NT2/D1 (cell line): ENCODE results near the gene PAK2.
"Not testable (repeated sequence)": the region's sequence is repeated elsewhere in the genome, so short reads cannot be mapped to it uniquely, and the experiment has no call there.

Source experiments
- DNase-seq: peaks from one replicate; pipeline ENCODE4 v3.0.0-alpha.2; 2011; ENCODE audit warnings: low read depth, low spot score
- H3K27me3 ChIP-seq: 2 replicates; pipeline ENCODE4 v1.6.0; 2011; ENCODE audit warnings: mild to moderate bottlenecking; ENCODE audit not compliant: insufficient read length, insufficient read depth
- H3K36me3 ChIP-seq: 2 replicates; pipeline ENCODE4 v1.6.1; 2011; ENCODE audit warnings: mild to moderate bottlenecking, low read length, mixed read lengths; ENCODE audit not compliant: insufficient read depth, insufficient read length
- H3K4me1 ChIP-seq: 2 replicates; pipeline ENCODE4 v1.5.1; 2011; ENCODE audit not compliant: insufficient read depth, insufficient read length
- H3K4me3 ChIP-seq: 2 replicates; pipeline ENCODE4 v1.5.1; 2011; ENCODE audit warnings: low read depth; ENCODE audit not compliant: insufficient read length
- H3K9ac ChIP-seq: 2 replicates; pipeline ENCODE4 v1.6.0; 2011; ENCODE audit warnings: low read depth; ENCODE audit not compliant: insufficient read length
- H3K9me3 ChIP-seq: 2 replicates; pipeline ENCODE4 v1.5.1; 2011; ENCODE audit warnings: mild to moderate bottlenecking, low read length; ENCODE audit not compliant: insufficient read depth
- SUZ12 ChIP-seq: IDR thresholded peaks from 2 replicates; pipeline ENCODE4 v1.6.1; 2011; ENCODE audit not compliant: insufficient read length, insufficient read depth; ENCODE audit errors: extremely low read depth
- YY1 ChIP-seq: IDR thresholded peaks from 2 replicates; pipeline ENCODE4 v1.6.1; 2011; ENCODE audit not compliant: insufficient read length, insufficient read depth
- ZNF274 ChIP-seq: IDR thresholded peaks from 2 replicates; pipeline ENCODE4 v1.6.1; 2011; ENCODE audit warnings: mild to moderate bottlenecking, low read depth, low read length

The PAK2 gene

DNA sequence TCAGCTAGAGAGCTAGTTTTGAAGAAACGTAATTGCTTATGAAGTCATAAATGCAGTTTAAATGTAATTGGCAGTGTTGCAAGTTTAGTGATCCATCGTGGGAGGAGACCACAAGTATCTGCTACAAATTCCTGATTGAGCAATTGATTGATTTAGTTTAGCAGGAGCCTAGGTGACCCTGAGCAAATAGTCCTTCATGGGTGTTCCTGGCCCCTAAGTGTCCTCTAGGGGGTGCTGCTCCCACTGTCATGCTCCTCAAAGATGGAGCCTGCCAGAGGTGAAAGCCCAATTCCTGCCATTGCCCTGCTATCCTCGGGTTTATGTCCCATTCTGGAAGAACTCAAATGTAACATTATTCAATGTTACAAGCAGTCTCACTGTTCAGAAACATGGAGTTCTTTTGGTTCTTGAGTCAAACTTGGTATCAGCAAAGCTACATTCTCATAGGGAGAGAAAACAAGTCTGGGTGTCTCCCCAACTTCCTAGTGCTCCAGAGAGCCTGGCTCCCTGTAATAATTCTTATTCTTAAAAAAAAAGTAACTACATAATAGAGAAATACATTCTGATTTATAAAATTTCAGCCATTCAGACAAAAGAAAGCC, 98.3 kb downstream of the PAK2 start:
- Histone ChIP-seq H3K36me3 (peaks cover under 1% of the 10 kb centered on the region), H3K4me3 (no peak overlapping the region), H3K4me1 (no peaks in the 10 kb centered on the region), H3K27me3 (no peaks in the 10 kb centered on the region), H3K9me3 (peaks cover 10% of the 10 kb centered on the region; the same call in 1 of the 2 replicates), H3K9ac (no peak overlapping the region)
- TF ChIP-seq ZNF274: no peak
- TF ChIP-seq SUZ12: no peak
- TF ChIP-seq YY1: no peak
- peak; percentile 65 for DNase-seq

DNA sequence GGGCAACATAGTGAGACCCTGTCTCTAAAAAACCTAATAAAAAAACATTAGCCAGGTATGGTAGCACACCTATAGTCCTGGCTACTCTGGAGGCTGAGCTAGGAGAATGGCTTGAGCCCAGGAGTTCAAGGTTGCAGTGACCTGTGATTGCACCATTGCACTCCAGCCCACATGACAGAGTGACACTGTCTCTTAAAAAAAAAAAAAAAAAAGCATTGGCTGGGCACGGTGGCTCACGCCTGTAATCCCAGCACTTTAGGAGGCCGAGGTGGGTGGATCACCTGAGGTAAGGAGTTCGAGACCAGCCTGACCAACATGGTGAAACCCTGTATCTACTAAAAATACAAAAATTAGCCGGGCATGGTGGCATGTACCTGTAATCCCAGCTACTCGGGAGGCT, 99.7 kb downstream of the PAK2 start:
- DNase-seq, H3K27me3 ChIP-seq, H3K4me1 ChIP-seq, H3K9ac ChIP-seq, H3K4me3 ChIP-seq, H3K36me3 ChIP-seq, H3K9me3 ChIP-seq: not testable (repeated sequence)

DNA sequence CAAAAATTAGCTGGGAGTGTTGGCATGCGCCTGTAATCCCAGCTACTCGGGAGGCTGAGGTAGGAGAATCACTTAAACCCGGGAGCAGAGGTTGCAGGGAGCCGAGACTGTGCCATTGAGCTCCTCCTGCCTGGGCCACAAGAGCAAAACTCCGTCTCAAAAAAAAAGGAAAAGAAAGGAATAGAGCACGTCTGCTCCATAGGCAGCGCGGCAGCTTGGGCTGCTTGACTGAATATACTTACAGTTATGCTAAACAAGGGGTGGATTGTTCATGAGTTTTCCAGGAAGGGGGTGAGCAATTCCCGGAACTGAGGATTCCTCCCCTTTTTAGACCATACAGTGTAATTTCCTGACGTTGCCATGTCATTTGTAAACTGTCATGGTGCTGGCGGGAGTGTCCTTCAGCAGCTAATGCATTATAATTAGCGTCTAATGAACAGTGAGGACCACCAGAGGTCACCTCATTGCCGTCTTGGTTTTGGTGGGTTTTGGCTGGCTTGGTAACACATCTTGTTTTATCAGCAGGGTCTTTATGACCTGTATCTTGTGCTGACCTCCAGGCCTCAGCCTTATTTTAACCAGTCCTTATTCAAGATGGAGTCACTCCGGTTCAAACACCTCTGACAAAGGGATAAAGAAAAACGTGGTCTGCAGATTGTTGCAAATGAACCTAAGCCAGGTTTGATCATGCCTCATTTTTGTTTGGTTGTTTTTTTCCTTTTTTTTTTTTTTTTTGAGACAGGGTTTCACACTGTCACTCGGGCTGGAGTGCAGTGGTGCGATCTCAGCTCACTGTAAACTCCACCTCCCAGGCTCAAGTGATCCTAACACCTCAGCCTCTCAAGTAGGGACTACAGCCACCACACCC, 103.1 kb downstream of the PAK2 start:
- Histone ChIP-seq H3K36me3 (no peaks in the 10 kb centered on the region), H3K9ac (no peak overlapping the region), H3K4me1 (no peaks in the 10 kb centered on the region), H3K27me3 (no peaks in the 10 kb centered on the region), H3K4me3 (no peak overlapping the region), H3K9me3 (peaks cover 9% of the 10 kb centered on the region; the same call in 1 of the 2 replicates)
- TF ChIP-seq SUZ12 (no peak), YY1 (no peak)
- no peak for DNase-seq

DNA sequence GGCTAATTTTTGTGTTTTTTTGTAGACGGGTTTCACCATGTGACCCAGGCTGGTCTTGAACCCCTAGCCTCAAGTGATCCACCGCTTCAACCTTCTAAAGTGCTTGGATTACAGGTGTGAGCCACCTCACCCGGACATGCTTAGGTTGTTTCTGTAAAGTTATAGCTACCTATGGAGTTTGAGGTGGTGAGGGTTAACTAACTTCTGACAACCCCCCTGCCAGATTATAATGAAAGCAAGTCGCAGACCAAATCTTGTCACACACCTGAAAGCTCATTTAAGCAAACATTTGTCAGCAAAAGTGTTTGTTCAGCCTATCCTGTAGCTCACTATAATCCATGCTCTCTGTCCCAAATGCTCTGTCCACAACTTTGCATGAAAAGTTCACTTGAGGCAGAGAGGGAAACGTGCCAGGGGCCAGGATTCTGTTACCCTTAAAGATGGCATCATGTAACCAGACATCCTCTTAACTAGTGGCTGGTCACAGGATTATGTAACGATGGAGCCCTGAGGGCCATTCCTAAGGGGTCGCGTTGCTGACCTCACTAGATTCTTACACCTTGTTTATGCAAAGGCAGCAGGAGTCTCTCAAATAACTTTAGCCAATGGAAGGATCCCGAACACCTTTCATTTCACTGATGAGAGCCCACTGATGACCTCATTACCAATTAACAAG, 103.9 kb downstream of the PAK2 start:
- Histone ChIP-seq H3K9me3 (peaks cover 17% of the 10 kb centered on the region), H3K4me1 (no peaks in the 10 kb centered on the region), H3K9ac (no peak overlapping the region), H3K27me3 (no peaks in the 10 kb centered on the region), H3K36me3 (no peaks in the 10 kb centered on the region), H3K4me3 (no peak overlapping the region)
- no peak for DNase-seq
- no peak for TF ChIP-seq ZNF274
- no peak for TF ChIP-seq SUZ12

DNA sequence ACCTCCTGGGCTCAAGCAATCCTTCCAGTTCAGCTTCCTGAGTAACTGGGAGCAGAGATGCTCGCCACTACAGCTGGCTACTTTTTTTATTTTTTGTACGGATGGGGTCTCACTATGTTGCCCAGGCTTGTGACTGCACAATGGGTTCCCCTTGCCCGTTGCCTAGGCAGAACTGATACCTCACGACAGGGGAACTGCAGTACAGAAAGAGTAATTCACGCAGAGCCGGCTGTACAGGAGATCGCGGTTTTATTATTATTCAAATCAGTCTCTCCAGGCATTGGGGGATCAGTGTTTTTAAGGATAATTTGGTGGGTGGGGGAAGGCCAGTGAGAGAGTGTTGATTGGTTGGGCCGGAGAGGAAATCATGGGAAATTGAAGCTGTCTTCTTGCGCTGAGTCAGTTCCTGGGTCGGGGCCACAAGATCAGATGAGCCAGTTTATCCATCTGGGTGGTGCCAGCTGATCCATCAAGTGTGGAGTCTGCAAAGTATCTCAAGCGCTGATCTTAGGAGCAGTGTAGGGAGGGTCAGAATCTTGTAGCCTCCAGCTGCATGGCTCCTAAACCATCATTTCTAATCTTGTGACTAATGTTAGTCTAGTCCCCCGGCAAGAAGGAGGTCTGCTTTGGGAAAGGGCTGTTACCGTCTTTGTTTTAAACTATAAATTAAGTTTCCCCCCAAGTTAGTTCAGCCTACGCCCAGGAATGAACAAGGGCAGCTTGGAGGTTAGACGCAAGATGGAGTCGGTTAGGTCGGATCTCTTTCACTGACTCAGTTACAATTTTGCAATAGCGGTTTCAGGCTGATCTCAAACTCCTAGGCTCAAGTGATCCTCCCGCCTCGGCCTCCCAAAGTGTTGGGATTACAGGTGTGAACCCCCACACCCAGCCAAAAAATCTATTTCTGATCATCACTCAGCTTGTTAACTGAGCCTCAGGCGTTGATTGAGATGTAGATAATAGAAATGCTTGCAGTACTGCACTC, 104.9 kb downstream of the PAK2 start:
- H3K4me1 ChIP-seq, H3K36me3 ChIP-seq, H3K9ac ChIP-seq, H3K4me3 ChIP-seq, DNase-seq, H3K27me3 ChIP-seq: not testable (repeated sequence)
- H3K9me3 ChIP-seq: peaks cover 26% of the 10 kb centered on the region

DNA sequence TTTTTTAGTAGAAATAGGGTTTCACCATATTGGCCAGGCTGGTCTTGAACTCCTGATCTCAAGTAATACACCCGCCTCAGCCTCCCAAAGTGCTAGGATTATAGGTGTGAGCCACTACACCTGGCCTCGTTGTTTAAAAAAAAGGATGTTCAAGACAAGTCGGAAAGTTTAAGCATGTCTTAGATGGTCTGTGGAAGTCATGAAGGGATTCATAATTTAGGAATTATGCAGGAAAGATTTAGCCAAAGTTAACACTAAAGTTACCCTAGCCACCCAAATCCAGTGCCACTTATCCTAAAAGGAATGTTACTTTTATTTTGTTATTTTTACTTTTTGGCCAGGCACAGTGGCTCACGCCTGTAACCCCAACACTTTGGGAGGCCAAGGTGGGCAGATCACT, 108.7 kb downstream of the PAK2 start:
- not testable (repeated sequence) for DNase-seq, H3K4me3 ChIP-seq, H3K4me1 ChIP-seq, H3K27me3 ChIP-seq, H3K36me3 ChIP-seq, H3K9ac ChIP-seq
- peaks cover 37% of the 10 kb centered on the region for H3K9me3 ChIP-seq

DNA sequence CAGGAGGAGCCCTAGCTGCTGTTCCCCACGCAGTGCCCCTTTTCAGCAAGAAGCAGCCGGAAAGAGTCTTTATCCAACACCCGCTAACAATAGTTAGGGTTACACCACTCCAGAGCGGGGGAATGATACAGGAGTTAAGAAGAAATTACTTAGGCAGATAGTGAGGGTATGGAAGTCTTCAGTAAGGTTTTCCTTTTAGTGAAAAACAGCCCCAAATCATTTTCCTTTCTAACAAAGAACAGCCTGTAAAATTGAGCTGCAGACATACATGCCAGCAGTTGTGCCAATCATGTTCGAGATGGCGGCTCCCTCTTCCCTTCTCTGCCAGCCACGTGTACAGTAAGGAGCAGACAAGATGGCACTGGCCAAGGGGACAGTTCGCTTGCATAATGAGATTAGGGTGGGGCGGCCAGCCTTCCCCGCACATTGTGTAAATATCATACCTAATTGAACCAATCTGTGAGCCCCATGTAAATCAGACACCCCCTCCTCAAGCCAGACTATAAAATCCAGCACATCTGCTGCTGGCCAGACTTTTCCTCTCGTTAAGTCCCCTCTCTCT, 109.6 kb downstream of the PAK2 start:
- TF ChIP-seq SUZ12 (no peak), ZNF274 (no peak), YY1 (no peak)
- no peak overlapping the region for H3K9ac ChIP-seq

DNA sequence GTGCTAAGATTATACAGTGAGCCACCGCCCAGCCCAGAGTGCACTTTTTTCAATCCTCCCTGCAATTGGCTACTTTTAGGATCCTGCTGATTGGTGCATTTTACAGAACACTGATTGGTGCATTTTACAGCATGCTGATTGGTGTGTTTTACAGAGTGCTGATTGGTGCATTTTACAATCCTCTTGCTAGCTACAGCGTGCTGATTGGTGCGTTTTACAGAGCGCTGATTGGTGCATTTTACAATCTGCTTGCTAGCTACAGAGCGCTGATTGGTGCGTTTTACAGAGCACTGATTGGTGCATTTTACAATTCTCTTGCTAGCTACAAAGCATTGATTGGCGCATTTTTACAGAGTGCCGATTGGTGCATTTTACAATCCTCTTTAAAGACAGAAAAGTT, 123.3 kb downstream of the PAK2 start:
- H3K9me3 ChIP-seq, DNase-seq, H3K36me3 ChIP-seq, H3K4me1 ChIP-seq, H3K27me3 ChIP-seq, H3K9ac ChIP-seq, H3K4me3 ChIP-seq: not testable (repeated sequence)

More for the DNA sequence above, 109.6 kb downstream of the PAK2 start:
- Histone ChIP-seq H3K4me3 (no peak overlapping the region), H3K9me3 (peaks cover 37% of the 10 kb centered on the region), H3K4me1 (no peaks in the 10 kb centered on the region), H3K36me3 (no peaks in the 10 kb centered on the region), H3K27me3 (no peaks in the 10 kb centered on the region)
- no peak for DNase-seq
